Mesenchymal stem cell (in vitro differentiated cells and primary cell): Measurements from ENCODE around the gene EXOC3.
A peak's percentile ranks its signal among the peaks of the same experiment; 100 is the strongest.

Experiments
- DNase-seq: peaks from one replicate; pipeline ENCODE4 v3.0.0-alpha.2; 2013
- H2AFZ ChIP-seq: one replicate; pipeline ENCODE4 v1.6.1; 2013; ENCODE audit warnings: low read depth, mild to moderate bottlenecking, control low read depth, inconsistent platforms, low read length, moderate library complexity
- H2AK5ac ChIP-seq: 2 replicates; pipeline ENCODE4 v1.6.1; 2013; ENCODE audit warnings: low read length, moderate library complexity, mild to moderate bottlenecking, inconsistent platforms; ENCODE audit not compliant: severe bottlenecking
- H2BK120ac ChIP-seq: one replicate; pipeline ENCODE4 v1.6.1; 2013; ENCODE audit warnings: low read depth, mild to moderate bottlenecking, inconsistent platforms, low read length, moderate library complexity
- H2BK12ac ChIP-seq, 2 experiments: one replicate each; pipeline ENCODE4 v1.6.1; 2013; ENCODE audit warnings: inconsistent platforms in 2 of 2, low read length in 2 of 2, mild to moderate bottlenecking in 2 of 2, moderate library complexity in 2 of 2, control low read depth in 1 of 2
- H2BK15ac ChIP-seq: one replicate; pipeline ENCODE4 v1.6.1; 2013; ENCODE audit warnings: mild to moderate bottlenecking, low read depth, inconsistent platforms; ENCODE audit not compliant: poor library complexity, severe bottlenecking
- H2BK5ac ChIP-seq: 2 replicates; pipeline ENCODE4 v1.6.1; 2013; ENCODE audit warnings: low read depth, mild to moderate bottlenecking, low read length, control low read depth, inconsistent platforms; ENCODE audit not compliant: poor library complexity, severe bottlenecking
- H3K14ac ChIP-seq, 2 experiments: one replicate each; pipeline ENCODE4 v1.6.1; 2013; ENCODE audit warnings: inconsistent platforms in 2 of 2, low read length in 2 of 2, control low read depth in 1 of 2, mild to moderate bottlenecking in 1 of 2, moderate library complexity in 1 of 2
- H3K18ac ChIP-seq, 2 experiments: one replicate each; pipeline ENCODE4 v1.6.1; 2013; ENCODE audit warnings: inconsistent platforms in 2 of 2, low read length in 2 of 2, control low read depth in 1 of 2, low read depth in 1 of 2, mild to moderate bottlenecking in 1 of 2
- H3K23ac ChIP-seq, 2 experiments: one replicate each; pipeline ENCODE4 v1.6.1; 2013; ENCODE audit warnings: inconsistent platforms in 2 of 2, low read length in 2 of 2, mild to moderate bottlenecking in 2 of 2, moderate library complexity in 2 of 2, control low read depth in 1 of 2
- H3K27ac ChIP-seq: 2 replicates; pipeline ENCODE4 v1.5.1; 2013; ENCODE audit warnings: mild to moderate bottlenecking, moderate library complexity, low read length, control low read depth, inconsistent platforms; ENCODE audit not compliant: poor library complexity, severe bottlenecking
- H3K27me3 ChIP-seq, 2 experiments: 2 replicates each; pipeline versions ENCODE4 v1.6.1 to v1.7.0; 2013; ENCODE audit warnings: low read length in 2 of 2, mild to moderate bottlenecking in 2 of 2, moderate library complexity in 2 of 2, control low read depth in 1 of 2, inconsistent platforms in 1 of 2; ENCODE audit not compliant: control insufficient read depth in 1 of 2, insufficient read depth in 1 of 2
- H3K36me3 ChIP-seq, 2 experiments: 2 replicates each; pipeline versions ENCODE4 v1.6.1 to v1.7.0; 2013; ENCODE audit warnings: low read length in 2 of 2, control low read depth in 1 of 2, inconsistent platforms in 1 of 2, low read depth in 1 of 2, mild to moderate bottlenecking in 1 of 2; ENCODE audit not compliant: insufficient read depth in 2 of 2, control insufficient read depth in 1 of 2
- H3K4ac ChIP-seq, 2 experiments: one replicate each; pipeline ENCODE4 v1.6.1; 2013; ENCODE audit warnings: inconsistent platforms in 2 of 2, low read length in 2 of 2, mild to moderate bottlenecking in 2 of 2, moderate library complexity in 2 of 2, control low read depth in 1 of 2, low read depth in 1 of 2
- H3K4me1 ChIP-seq: 2 replicates; pipeline ENCODE4 v1.6.1; 2013; ENCODE audit warnings: low read depth, low read length, control low read depth; ENCODE audit not compliant: control insufficient read depth, insufficient read depth
- H3K4me2 ChIP-seq: 2 replicates; pipeline ENCODE4 v1.6.1; 2013; ENCODE audit warnings: low read length, mild to moderate bottlenecking, inconsistent platforms; ENCODE audit not compliant: poor library complexity, severe bottlenecking
- H3K4me3 ChIP-seq, 2 experiments: 2 replicates each; pipeline versions ENCODE4 v1.5.1 to v1.7.0; 2013; ENCODE audit warnings: low read length in 2 of 2, mild to moderate bottlenecking in 2 of 2, control low read depth in 1 of 2, low read depth in 1 of 2; ENCODE audit not compliant: insufficient read depth in 1 of 2
- H3K79me1 ChIP-seq: replicated peaks from 2 replicates; pipeline ENCODE4 v1.6.1; 2013; ENCODE audit warnings: mild to moderate bottlenecking, control low read depth, low read length, inconsistent platforms; ENCODE audit not compliant: poor library complexity, severe bottlenecking
- H3K9ac ChIP-seq: 2 replicates; pipeline ENCODE4 v1.7.0; 2013; ENCODE audit warnings: mild to moderate bottlenecking, low read length, moderate library complexity
- H3K9me3 ChIP-seq: 2 replicates; pipeline ENCODE4 v1.7.0; 2013; ENCODE audit warnings: mild to moderate bottlenecking, low read length; ENCODE audit not compliant: control insufficient read depth
- H4K8ac ChIP-seq: one replicate; pipeline ENCODE4 v1.6.1; 2013; ENCODE audit warnings: inconsistent platforms, mild to moderate bottlenecking, low read length, moderate library complexity
- H4K91ac ChIP-seq: one replicate; pipeline ENCODE4 v1.6.1; 2013; ENCODE audit warnings: mild to moderate bottlenecking, low read length, inconsistent platforms
- WGBS: methylation state at CpG from one replicate; pipeline ENCODE4 v1.1.7; 2013; ENCODE audit warnings: mixed read lengths; 5-methylcytosine and 5-hydroxymethylcytosine counted together

EXOC3 gene

GRCh38 chr5:470961-471749 is 28.2 kb downstream of the EXOC3 start:
- H3K79me1 ChIP-seq = peaks cover 27% of the 10 kb centered on the region
- peaks cover 31 to 38% of the 10 kb centered on the region in 2 experiments for H3K36me3 ChIP-seq
- no peak overlapping the region for H2BK12ac ChIP-seq
- peak; percentile 6 for DNase-seq
- no peak overlapping the region for H2BK15ac ChIP-seq
- peaks cover 31% of the 10 kb centered on the region for H3K4me1 ChIP-seq
- no peak overlapping the region for H2AFZ ChIP-seq
- no peak overlapping the region for H3K9ac ChIP-seq
- no peak overlapping the region for H3K18ac ChIP-seq
- H3K4me3 ChIP-seq = peak overlapping the region in 1 of 2 experiments; percentile 86
- H3K4ac ChIP-seq = no peak overlapping the region
- peak overlapping the region; percentile 22 for H4K8ac ChIP-seq
- H3K14ac ChIP-seq = no peak overlapping the region
- H3K27ac ChIP-seq = no peak overlapping the region
- H3K9me3 ChIP-seq = no peaks in the 10 kb centered on the region
- no peak overlapping the region for H4K91ac ChIP-seq
- peaks cover 13 to 14% of the 10 kb centered on the region in 2 experiments for H3K27me3 ChIP-seq
- no peak overlapping the region for H3K23ac ChIP-seq
- no peak overlapping the region for H2AK5ac ChIP-seq
- H2BK5ac ChIP-seq = no peak overlapping the region
- H3K4me2 ChIP-seq = no peak overlapping the region
- 94% methylated on average over 31 of the region's 31 CpGs for WGBS
- no peak overlapping the region for H2BK120ac ChIP-seq

- peak overlapping the region; percentile 85 for H3K4me2 ChIP-seq
- H3K4ac ChIP-seq = no peak overlapping the region
- H3K18ac ChIP-seq = no peak overlapping the region
- H2AK5ac ChIP-seq = no peak overlapping the region
- H3K4me3 ChIP-seq = peak overlapping the region in 1 of 2 experiments; percentile 86
- H3K23ac ChIP-seq = no peak overlapping the region
- DNase-seq = no peak
- peak overlapping the region; percentile 90 for H3K9ac ChIP-seq
- no peak overlapping the region for H4K91ac ChIP-seq
- H3K79me1 ChIP-seq = peaks cover 29% of the 10 kb centered on the region
- H3K4me1 ChIP-seq = peaks cover 31% of the 10 kb centered on the region
- no peak overlapping the region for H2BK120ac ChIP-seq
- WGBS = 95% methylated on average over 6 of the region's 6 CpGs
- no peak overlapping the region for H4K8ac ChIP-seq
- H2BK15ac ChIP-seq = no peak overlapping the region
- no peaks in the 10 kb centered on the region for H3K9me3 ChIP-seq
- H3K36me3 ChIP-seq = peaks cover 31 to 32% of the 10 kb centered on the region in 2 experiments
- H2BK5ac ChIP-seq = no peak overlapping the region
- no peak overlapping the region for H3K27ac ChIP-seq
- H2BK12ac ChIP-seq = no peak overlapping the region
- H3K14ac ChIP-seq = no peak overlapping the region
- H2AFZ ChIP-seq = no peak overlapping the region
- H3K27me3 ChIP-seq = peaks cover 14 to 20% of the 10 kb centered on the region in 2 experiments
These were observed 28.7 kb downstream of the EXOC3 start for GRCh38 chr5:471750-472058.

- peaks cover 14 to 24% of the 10 kb centered on the region in 2 experiments for H3K27me3 ChIP-seq
- peak overlapping the region; percentile 90 for H3K9ac ChIP-seq
- peaks cover 31% of the 10 kb centered on the region for H3K4me1 ChIP-seq
- DNase-seq = peak; percentile 13
- peak overlapping the region; percentile 62 for H2BK15ac ChIP-seq
- H4K8ac ChIP-seq = peak overlapping the region; percentile 99
- no peak overlapping the region for H3K23ac ChIP-seq
- no peak overlapping the region for H2AFZ ChIP-seq
- no peak overlapping the region for H2BK12ac ChIP-seq
- peak overlapping the region; percentile 78 for H2BK120ac ChIP-seq
- peak overlapping the region; percentile 86 for H4K91ac ChIP-seq
- H3K36me3 ChIP-seq = peaks cover 28 to 31% of the 10 kb centered on the region in 2 experiments
- H3K27ac ChIP-seq = no peak overlapping the region
- H3K4ac ChIP-seq = peak overlapping the region in 1 of 2 experiments; percentile 75
- H3K4me3 ChIP-seq = peak overlapping the region; percentile 65 to 86
- peak overlapping the region; percentile 95 to 97 for H3K18ac ChIP-seq
- no peaks in the 10 kb centered on the region for H3K9me3 ChIP-seq
- peak overlapping the region in 1 of 2 experiments; percentile 86 for H3K14ac ChIP-seq
- no peak overlapping the region for H2AK5ac ChIP-seq
- no peak overlapping the region for H2BK5ac ChIP-seq
- peak overlapping the region; percentile 85 for H3K4me2 ChIP-seq
- H3K79me1 ChIP-seq = peaks cover 29% of the 10 kb centered on the region
- WGBS = 35% methylated on average over 30 of the region's 30 CpGs
These were observed 29.2 kb downstream of the EXOC3 start for GRCh38 chr5:472076-472655.
